GM18502 (cell line): ENCODE measurements around the gene SLC43A2.

Source experiments
- ATAC-seq: cut with Tn5 transposase; IDR thresholded peaks from one replicate; pipeline ENCODE4 v1.9.1; 2021; ENCODE audit warnings: mild to moderate bottlenecking; ENCODE audit not compliant: unreplicated experiment, poor library complexity

Gene SLC43A2

DNA sequence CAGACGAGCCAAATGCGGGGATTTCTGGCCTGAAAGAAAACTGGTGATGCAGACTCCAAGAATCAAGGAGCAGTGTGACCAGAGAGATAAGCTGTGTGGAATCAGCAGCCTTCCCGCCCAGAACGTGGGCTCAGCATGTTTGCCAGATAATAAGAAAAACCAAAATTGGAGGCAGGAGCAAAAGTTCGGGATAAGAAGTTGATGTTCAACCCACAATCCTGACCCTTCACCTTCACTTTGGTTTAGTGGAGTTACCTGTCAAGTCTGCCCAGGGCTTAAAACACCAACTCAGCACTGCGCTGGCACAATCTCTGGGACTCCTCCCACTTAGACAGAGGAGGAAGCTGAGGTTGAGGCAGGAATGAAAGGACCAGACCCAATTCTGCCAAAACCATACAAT, 3.1 kb downstream of the SLC43A2 start:
- no peak for ATAC-seq

DNA sequence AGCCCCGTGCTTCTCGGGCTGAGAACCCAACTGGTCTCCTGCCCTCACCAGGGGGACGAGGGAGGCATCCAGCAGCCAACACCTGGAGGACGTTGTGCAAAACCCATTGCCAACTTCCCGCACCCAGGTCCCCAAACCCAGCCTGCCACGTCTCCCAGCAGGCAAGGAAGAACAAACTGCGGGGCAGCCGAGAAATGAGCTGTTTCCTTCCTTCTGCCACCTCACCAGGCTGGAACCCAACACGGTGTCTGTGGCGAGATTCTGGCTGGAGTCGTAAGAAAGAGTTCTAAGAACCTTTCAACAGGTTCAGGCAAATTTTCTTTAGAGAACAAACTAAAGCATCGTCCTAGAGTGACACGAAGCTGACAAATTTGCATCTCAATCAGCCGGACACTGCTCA, 3.6 kb downstream of the SLC43A2 start:
- ATAC-seq = no peak

DNA sequence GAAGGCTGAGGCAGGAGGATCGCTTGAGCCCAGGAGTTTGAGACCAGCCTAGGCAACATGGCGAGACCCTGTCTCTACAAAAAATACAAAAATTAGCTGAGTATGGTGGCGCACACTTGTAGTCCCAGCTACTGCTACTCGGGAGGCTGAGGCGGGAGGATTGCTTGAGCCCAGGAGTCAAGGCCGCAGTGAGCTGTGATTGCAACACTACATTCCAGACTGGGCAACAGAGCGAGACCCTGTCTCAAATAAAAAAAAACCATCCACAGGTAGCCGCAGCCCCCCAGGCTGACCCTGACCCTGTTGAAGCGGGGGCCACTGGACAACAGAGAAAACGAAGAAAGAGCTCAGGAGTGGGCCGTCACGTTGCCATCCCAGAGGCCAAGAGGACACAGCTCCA, 4.0 kb downstream of the SLC43A2 start:
- ATAC-seq = no peak

DNA sequence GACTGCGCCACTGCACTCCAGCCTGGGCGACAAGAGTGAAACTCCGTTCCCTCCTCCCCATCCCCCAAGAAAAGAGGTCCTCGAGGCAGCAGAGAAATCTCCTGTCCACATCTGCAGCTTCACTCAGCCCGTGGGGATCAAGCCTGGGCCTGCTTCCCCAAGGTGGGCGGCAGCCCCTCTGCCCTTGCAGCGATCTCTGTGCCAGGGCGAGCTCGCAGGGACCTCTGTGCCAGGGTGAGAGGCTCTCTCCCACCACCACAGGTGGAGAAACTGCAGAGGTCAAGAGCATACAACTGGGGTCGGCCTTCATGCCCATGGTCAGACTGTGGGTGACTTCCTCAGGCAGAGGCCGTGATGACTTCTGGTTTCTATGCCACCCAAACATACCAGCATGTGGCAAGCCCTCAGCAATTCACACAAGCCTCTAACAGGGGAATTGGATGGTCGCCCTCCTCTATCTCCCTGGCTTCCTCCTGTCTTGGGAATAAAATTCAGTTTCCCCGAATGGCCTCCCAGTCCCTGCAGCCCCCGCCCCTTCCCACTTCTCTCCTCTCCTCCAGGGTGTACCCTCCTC, 5.5 kb downstream of the SLC43A2 start:
- no peak for ATAC-seq

DNA sequence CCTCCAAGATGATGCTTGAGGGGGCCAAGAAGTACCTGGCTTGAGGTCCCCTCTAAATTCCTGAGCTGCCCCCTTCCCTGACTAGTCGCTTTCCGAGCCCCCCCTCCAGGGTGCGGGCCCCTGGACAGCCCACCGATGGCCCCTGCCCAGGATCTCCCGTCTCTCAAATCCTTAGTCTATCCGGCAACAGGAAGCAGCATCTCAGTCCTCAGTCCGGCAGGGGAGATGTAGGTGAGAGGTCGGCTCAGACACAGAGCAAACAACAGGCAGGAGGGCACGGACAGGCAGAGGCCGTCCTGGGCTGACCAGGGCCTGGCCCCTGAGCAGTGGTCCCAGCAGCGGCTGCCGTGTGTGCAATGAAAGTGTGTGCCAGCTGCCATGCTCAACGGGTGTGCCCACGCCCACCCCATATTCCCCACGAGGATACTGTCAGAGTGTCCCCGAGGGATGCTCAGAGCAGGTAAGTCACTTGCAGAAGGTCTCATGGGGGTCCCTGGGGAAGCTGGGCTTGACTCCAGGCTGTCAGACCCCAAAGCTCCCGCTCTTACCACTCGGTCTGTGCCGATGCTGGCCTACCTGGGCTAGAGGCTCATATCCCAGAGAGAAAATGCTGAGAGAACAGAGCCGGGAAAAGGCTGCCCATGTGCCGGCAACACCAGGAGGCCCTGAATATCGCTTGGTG, 7.2 kb downstream of the SLC43A2 start:
- ATAC-seq = no peak

DNA sequence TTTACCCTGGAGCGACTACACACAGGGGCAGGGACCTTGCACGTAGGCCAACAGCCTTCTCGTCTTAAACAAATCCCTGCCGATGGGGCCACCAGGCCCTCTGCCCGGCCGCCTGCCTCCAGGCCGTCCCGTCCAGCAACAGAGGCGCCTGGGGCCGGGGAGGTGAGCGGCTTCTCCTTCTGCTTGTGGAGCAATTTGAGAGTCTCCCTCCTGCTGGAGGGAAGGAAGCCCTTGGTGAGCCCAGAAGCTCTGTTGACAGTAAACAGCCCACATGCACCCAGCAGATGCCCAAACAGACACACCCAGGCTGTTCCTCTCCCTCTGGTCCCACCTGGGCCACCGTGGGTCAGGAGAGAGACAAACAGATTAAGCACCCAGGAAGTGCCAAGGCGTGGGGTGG, 8.1 kb downstream of the SLC43A2 start:
- no peak for ATAC-seq

DNA sequence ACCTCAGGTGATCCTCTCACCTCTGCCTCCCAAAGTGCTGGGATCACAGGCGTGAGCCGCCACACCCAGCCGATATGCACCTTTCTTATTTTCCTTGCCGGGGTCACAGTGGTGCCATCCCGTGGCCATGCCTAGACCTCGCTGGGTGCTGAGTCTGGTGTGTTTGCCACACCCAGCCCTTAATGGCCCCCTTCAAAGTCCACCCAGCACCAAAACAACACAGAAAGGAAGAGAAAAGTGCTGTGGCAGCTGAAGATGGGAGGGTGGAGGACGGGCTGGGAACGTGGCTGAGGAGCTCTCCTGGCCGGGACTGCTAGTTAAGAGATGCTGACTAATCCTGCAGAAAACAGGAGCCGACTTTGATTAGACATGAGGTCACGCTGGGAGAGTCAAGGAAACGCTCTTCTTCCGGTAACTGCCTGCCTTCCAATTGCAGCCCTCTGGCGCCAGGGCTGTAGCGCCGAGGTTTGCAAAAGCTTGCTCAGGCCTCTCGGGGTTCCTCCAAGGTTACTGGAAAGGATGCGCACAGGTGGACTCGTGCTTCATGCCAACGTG, 10.9 kb downstream of the SLC43A2 start:
- ATAC-seq = no peak

DNA sequence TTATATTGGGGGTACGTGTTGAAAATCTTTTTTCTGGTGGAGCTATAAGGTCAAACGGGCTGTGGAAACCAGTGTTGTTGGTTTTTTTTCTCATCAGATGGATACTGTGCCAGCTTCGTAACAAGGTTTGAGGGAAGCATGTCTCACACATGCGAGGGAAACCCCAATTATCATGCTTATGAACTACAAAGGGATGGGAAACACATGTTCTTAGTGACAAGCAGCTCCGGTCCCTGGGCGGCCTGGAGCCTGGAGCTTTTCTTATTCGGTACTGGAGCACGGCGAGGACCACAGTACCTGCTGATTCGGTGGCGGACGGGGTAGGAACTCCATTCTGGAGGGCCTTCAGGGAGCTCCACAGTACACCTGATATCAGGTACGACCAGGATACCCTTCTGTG, 12.5 kb downstream of the SLC43A2 start:
- no peak for ATAC-seq

DNA sequence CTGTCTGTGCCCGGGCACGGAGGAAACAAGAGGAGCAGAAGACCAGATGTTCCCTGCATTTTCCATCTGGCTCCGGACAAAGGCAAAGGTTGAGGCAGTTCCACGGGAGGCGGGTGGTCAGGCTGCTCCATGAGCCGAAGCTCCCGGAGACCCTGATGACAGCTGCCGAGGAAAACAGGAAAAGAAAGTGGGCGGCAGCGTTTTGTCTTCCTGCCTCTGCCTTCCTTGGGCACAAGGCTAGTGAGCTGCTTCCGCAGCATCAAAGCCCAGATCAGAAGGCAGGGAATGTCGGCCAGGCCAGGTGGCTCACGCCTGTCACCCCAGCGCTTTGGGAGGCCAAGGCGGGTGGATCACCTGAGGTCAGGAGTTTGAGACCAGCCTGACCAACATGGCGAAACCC, 16.2 kb downstream of the SLC43A2 start:
- ATAC-seq = no peak

DNA sequence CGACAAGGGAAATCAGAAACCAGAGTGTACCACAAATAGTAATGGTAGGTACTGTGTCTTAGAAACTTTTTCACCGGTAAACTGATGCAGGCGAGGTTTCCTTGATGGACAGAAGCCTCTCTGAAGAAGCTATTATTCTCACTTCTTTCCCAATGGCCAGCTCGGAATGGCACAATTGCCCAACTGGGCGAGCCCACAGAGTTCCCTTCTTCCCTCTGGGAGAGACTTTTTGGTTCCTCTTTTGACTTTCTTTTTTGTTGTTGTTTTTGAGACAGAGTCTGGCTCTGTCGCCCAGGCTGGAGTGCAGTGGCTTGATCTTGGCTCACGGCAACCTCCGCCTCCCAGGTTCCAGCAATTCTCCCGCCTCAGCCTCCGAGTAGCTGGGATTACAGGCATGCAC, 16.9 kb downstream of the SLC43A2 start:
- no peak for ATAC-seq

DNA sequence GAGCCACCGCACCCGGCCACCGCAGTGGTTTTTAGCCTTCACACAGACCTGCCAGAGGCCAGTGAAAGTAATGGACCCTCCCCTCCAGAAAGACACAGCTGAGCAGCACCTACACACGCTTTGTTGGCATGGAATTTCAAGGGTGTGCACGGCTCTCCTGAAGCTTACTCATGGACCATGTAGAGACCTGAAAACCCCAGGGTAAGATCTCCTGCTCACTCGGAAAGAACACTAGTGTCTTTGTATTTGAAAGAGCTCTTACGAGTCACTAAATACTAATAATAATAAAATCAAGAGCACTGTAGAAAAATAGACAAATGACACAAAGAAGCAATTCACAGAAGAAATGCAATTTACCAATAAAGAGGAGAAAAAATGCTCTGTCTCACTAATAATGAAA, 20.0 kb downstream of the SLC43A2 start:
- no peak for ATAC-seq

DNA sequence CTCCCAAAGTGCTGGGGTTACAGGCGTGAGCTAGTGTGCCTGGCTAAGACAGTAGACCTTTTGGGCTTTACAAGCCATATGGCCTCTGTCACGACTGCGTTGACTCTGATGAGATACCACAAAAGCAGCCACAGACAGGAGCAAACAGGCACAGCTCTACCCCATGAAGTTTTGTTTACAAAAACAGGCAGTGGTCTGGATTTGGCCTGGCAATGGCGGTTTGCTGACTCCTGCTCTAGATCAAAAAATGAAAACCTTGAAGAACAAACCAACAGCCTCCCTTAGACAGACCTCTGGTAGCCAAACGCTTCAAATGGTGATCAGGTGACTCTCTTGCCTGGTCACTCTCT, 20.7 kb downstream of the SLC43A2 start:
- no peak for ATAC-seq

DNA sequence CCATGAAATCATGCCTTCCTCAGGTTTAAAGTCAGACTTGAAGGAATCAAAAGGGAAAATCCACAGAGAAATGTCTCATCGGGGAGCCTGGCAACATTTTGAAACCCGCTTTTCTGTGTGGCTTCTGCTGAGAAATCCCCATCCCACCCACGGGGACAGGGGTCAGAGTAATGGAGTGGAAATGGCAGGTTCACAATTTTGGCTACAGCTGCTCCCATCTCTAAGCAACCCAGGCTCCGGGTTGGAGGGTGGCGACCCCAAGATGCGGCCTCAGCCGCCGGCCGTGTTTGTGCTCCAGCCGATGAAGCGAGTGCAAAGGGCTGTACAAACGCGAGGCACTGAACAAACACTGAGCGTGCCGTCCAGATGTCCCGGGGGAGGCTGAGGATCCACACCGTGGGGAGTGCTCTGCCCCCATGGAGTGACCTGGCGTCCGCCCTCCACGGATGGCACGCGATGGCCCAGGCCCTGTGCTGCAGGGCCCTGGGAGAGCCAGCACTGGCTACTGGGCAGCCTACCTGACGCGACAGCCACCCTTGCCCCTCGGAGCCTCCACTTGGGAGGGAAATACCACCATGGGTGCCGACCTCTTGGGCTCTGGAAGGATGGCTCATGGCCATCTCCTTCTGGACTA, 22.2 kb downstream of the SLC43A2 start:
- peak; percentile 37 for ATAC-seq

DNA sequence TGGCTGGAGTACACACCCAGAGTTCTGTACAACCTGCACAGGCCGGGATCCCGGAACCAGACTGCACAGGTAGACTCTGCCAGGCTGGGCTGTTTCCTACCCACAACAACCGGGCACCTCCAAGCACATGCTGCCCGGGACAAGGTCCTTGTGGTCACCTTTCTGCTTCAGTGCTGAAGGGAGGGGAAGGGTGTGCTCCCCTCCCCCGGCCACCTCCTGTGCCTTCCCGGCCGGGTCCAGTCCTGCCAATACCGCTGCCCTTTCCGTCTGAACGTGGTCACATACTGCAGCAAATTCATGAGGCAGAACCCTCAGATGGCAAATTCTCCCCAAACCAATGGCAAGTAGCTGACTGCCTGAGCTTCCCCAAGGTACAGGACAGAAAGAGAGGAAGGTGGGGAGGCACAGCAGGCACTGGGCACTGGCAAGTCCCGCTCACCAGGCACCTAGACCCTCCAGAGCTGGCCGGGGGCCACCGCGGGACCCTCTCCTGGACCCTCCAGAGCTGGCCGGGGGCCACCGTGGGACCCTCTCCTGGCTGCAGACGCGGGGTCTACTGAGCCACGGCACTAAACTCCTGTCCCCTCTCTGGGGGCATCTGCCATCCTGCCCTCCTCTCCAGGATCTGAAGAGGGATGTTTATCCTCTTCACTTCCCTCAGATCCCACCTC, 22.8 kb downstream of the SLC43A2 start:
- ATAC-seq = no peak

DNA sequence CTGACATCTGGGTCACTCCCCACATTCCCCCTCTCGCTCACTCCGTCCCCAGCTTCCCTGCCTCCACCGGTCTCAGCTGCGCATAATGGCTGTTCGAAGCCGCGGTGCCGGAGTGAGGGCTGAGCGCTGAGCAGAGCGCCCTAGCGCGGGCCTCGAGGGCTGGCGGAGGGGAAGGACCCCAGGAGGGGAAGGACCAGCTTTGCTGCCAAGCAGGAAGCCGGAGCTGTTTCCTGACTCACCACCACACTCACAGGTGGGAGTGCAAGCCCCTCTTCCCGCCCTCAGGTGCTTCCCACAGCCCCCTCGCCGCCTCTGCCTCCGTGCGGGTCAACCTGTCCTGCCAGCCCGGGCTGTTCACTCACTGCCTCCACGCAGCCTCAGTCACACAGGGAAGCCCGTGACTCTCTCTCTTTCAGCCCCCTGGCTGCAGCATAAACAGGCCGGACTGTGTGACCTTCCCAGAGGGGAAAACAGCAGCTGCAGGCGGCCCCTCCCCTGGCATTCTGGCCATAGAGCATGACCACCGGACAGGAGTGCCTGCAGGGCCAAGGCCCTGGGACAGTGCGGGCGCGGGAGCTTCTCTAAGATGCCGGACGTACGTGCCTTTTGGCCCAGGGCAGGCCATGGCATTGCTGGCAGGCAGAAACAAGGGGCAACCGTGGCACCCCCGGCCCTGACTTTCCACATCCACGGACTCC, 23.7 kb downstream of the SLC43A2 start:
- no peak for ATAC-seq

DNA sequence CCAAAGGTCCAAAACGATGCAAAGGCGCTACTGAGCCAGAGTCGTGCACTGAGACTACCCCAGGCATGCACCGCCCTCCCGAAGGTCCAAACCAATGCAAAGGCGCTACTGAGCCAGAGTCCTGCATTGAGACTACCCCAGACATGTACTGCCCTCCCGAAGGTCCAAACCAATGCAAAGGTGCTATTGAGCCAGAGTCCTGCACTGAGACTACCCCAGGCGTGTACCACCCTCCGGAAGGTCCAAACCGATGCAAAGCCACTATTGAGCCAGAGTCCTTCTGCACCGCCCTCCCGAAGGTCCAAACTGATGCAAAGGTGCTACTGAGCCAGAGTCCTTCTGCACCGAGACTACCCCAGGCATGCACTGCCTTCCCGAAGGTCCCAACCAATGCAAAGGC, 27.1 kb downstream of the SLC43A2 start:
- no peak for ATAC-seq

DNA sequence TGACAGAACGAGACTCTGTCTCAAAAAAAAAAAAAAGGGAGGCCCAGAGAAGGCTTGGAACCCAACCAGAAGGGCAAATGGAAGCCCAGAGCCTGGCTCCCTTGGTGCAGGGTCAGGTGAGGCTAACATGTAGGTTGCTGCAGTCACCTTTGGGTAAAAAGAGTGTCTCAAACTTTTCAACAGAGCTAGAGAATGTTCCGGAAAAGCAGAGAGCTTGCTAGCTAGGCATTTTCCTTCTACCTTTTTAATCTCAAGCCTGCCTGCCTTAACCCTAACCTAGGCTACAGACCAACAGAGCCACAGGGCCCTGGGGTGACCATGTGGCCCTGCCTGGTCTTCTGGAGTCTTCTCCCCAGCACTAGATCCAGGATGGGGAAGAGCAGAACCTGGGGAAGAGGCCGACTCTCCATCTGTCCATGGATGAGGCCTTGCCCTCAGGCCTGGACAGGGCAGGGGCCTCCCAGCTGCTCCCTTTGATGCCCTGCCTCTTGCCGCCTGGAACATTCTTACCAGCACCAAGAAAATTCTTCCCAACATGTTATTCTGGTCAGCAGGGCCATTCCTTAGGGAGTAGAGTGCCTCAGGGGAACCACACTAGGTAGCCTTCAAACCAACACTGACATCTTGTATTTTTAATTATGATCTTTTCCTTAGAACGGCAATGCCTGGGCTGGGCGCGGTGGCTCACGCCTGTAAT, 30.1 kb downstream of the SLC43A2 start:
- ATAC-seq = no peak

DNA sequence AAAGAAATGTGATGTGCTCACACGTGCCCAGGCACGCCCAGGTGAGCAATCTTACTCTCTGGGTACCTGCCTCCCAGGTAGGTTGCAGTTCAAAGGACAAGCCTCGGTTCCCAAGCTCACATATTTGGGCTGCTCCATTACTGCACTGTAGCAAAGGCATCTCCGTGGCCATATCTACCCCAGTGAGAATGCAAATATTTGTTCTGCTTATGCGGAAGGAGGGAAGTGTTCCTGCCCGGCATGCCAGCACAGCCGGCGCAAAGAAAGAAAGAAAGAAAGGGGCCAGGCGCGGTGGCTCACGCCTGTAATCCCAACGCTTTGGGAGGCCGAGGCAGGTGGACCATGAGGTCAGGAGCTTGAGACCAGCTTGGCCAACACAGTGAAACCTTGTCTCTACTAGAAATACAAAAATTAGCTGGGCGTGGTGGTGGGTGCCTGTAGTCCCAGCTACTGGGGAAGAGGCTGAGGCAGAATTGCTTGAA, 30.7 kb downstream of the SLC43A2 start:
- no peak for ATAC-seq

DNA sequence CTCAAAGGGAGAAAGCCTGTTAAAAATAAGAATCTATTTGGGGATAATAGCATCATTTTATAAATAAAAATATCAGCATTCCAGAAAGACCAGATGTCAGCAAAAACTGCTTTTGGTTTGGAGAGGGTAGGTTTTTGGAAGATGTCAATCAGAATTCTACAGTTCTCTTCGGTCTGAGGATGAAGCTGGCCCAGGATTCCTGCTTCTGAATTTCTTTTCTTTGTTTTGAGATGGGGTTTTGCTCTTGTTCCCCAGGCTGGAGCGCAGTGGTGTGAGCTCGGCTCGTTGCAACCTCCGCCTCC, 35.1 kb downstream of the SLC43A2 start:
- ATAC-seq = no peak
